Panc1 (cell line): ENCODE measurements around the gene ZMYND10.

Experiments used
- POLR2AphosphoS5 ChIP-seq: IDR thresholded peaks from 2 replicates; pipeline ENCODE4 v1.6.1; 2012; ENCODE audit warnings: mild to moderate bottlenecking, low read depth, low read length, moderate library complexity
- SIN3A ChIP-seq: IDR thresholded peaks from 2 replicates; pipeline ENCODE4 v1.6.1; 2012; ENCODE audit warnings: low read depth, mild to moderate bottlenecking, low read length, moderate library complexity, borderline replicate concordance; ENCODE audit not compliant: insufficient read depth
- TF ChIP-seq, protein P1 (sequence below): fragments of 450-650 bp; IDR thresholded peaks from 2 replicates; pipeline ENCODE4 v1.5.1; 2017; ENCODE audit warnings: mild to moderate bottlenecking

DNA sequence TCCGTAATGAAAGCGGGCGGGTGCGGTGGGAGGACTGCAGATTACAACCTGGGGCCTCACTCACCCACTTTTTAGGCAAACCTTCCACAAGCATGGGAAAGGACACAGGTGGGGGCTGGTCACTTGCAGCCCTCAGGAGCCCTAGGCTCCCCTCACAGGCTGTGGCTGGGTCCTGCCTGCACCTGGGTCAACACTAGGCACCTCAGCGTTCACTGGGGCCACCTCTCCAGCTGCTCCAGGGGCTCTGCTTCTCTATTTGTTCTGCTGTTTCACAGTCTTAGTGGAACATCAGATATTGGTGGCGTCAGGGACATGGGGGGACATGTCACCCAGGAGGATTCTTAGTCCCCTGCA is 43.9 kb upstream of the ZMYND10 start:
- TF ChIP-seq, protein P1, sequence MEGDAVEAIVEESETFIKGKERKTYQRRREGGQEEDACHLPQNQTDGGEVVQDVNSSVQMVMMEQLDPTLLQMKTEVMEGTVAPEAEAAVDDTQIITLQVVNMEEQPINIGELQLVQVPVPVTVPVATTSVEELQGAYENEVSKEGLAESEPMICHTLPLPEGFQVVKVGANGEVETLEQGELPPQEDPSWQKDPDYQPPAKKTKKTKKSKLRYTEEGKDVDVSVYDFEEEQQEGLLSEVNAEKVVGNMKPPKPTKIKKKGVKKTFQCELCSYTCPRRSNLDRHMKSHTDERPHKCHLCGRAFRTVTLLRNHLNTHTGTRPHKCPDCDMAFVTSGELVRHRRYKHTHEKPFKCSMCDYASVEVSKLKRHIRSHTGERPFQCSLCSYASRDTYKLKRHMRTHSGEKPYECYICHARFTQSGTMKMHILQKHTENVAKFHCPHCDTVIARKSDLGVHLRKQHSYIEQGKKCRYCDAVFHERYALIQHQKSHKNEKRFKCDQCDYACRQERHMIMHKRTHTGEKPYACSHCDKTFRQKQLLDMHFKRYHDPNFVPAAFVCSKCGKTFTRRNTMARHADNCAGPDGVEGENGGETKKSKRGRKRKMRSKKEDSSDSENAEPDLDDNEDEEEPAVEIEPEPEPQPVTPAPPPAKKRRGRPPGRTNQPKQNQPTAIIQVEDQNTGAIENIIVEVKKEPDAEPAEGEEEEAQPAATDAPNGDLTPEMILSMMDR = no peak
- TF ChIP-seq POLR2AphosphoS5 = no peak
- no peak for TF ChIP-seq SIN3A
